M059J (cell line): ENCODE results near the gene MTMR12. TPM values are rescaled to one million over a fixed set of nuclear protein-coding genes. Genes with fewer than 3 reads are reported as not detected.
"Not testable (repeated sequence)": the region's sequence is repeated elsewhere in the genome, so short reads cannot be mapped to it uniquely, and the experiment has no call there.

Experiments
- DNase-seq: peaks from one replicate; pipeline ENCODE4 v3.0.0-alpha.2; 2012; ENCODE audit warnings: low read depth
- total RNA-seq: library from RNA; depleted of rRNA; stranded (reverse); fragments of >200 nt; shearing (Covaris generic); gene quantifications from 2 replicates; pipeline ENCODE4 v1.2.3, GENCODE V29; 2014

Gene MTMR12
- total RNA-seq, 1 experiment from 2014 or later: 19.1 TPM

DNA sequence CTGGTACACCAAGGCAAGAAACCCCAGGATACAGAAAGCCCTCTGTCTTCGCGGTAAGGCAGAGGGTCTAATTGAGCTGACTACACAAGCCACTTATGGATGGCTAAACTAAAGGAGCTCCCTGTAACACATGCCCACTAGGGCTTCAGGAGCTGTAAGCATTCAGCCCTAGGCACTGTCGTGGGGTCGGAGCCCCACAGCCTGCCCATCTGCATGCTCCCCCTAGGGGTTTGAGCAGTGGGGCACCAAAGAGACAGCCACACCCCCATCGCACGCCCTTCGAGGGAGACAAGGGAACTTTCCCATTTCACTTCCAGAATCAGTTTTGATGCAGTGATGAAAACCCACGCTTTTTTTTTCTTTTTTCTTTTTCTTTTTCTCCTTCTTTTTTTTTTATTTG, 11.0 kb upstream of the MTMR12 start:
- DNase-seq: no peak

DNA sequence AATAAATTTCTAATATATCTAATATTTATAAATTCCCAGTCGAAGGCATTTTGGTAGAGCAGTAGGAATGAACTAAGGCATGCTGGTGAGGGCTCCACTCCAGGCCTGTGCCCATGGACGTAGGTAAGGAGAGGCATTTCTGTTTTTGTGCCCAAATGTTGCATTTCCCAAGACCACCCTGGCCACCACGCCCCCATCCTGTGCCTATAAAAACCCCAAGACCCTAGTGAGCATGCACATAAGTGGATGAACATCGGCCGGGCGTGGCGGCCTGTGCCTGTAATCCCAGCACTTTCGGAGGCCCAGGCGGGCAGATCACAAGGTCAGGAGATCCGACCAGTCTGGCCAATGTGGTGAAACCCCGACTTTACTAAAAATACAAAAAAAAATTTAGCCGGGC, 10.1 kb upstream of the MTMR12 start:
- no peak for DNase-seq

DNA sequence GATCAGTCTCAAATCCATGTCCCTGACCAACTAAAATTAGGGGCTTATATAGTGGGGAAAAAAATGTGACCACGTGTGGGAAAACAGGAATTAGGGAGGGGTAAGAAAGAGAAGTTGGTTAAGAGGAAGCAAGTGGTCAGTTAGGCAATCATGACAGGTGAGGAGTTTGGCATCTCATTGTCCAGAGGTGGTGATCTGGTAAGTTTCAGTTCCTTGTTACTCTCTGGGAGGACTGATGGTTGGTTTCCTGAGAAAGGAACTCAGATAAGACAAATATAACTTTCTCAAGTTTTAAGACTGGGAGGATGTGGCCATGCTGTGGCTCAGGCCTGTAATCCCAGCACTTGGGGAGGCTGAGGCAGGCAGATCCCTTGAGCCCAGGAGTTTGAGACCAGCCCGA, 9.0 kb upstream of the MTMR12 start:
- DNase-seq: not testable (repeated sequence)

DNA sequence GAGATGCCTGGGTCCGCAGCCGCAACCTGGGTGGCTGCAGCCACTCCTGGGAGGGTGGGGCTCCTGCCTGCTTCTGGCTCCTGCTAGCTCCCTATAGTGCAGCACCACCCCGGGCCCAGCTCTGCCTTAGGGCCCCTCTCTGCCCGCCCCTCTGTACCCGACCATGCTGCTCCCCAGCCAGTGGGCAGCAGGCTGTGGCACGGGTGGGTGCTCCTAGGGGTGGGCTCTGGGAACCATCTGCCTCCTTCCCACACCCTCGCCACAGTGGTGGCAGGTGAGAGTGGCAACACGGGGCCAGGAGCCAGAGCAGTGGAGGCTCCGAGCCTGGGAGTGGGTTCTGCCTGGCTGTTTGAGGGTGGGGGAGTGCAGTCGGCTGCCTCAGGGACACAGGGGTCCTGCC, 7.8 kb upstream of the MTMR12 start:
- no peak for DNase-seq

DNA sequence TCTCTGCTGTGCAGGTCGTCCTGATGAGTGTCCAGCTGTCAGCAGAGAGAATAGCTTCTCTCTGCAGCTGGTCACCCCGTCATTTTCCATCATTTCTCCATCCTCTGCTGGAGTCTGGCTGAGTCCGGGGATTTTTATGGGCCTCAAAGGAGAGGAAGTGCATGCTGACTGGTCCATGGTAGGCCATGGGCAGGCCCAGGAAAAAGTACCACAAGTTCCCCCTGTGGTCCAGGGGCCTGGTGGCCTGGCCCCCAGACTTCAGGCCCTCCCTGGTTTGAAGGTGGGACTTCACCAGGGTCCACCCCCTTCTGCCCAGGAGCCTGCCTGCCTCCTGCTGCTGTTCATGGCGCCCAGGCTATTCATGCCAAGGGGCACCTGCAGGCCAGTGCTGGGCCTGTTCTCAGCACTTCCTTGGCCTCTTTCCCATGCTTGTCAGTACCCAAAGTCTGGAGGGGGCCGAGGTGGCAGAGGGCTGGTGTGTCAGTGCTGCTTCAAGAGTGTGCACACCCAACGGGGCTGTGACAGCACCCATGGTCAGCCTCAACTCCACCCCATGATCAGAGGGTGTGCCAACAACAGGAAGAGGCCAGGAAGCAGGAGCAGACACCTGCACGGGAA, 7.3 kb upstream of the MTMR12 start:
- no peak for DNase-seq

DNA sequence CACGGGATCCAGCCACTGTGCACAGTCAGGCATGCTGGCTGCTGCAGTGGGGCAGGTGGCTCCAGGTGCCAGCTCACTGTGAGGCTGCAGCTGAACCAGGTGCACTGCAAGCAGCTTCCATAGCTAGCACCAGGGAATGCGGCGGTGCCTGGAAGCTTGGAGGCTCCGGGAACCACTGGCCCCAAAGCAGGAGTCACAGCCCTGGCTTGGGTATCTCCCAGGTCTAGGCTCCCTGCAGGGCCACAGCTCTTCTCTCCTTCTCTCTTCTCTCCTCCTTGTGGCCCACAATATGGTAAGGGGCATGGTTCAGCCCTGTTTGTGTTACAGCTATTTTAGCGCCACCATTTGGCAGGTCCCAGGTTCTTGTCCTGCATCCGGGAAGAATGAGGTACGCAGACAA, 6.7 kb upstream of the MTMR12 start:
- no peak for DNase-seq

DNA sequence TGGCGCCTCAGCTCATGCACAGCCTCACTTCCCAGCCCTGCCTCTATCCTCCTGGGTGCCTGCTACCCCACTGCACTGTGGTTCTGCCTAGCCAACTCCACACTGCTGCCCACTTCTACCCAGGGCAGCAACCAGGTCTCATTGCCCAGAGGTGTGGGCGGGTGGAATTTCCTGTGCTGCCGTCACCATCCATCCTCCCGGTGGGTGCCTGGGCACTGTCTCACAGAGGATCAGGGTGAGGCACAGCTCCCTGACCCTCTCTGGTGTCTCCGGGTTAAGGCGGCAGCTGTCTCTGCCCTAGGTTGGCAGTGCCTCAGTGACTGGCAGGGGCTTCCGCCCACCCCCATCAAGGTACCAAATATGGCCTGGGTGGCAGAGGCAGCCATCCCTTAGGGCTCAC, 4.3 kb upstream of the MTMR12 start:
- DNase-seq: no peak

DNA sequence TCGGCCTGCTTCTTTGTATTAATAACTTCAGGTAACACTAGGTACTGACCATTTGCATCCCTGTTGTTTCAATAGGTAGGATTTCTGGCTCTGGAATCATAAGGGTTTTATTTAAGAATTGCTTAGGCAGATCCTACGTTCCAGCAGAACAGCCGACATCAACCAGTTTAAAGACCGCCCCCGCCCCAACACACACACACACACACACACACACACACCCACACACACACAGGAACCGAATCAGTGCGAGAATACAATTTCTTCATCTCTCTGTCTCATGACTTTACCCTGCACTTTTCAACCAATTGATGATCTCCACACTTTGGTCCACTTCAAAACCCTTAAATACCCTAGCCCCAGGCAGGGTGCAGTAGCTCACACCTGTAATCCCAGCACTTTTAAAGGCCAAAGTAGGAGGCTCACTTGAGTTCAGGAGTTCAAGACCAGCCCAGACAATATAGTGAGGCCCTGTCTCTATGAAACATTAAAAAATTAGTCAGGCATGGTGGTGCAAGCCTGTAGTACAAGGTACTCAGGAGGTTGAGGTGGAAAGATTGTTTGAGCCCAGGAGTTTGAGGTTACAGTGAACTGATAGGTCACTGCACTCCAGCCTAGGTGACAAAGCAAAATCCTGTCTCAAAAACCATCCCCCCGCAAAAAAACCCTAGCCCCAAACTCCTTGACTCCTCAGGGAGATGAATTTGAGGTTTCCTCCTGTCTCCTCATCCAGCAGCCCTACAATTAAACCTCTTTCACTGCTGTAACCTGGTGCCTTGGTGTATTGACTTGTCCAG, 2.7 kb upstream of the MTMR12 start:
- DNase-seq: no peak

DNA sequence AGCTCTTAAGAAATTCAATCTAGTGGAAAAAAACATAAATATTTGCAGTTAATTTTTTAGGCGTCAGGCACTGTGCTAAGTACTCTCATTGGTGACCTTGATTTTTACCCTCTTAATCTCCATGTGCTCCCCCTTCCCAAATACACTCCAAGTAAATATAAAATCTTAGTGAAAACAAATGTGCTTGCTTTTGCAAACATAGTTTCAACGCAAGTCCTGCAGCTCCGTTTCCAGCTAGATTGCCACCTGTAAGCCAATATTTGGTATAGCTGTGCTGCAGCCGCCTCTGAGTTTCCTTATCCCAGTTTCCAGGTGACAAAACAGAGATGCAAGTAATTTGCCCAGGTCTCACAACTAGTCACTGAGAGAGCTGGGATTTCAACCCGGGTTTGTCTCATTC, 1.9 kb upstream of the MTMR12 start:
- DNase-seq: no peak

DNA sequence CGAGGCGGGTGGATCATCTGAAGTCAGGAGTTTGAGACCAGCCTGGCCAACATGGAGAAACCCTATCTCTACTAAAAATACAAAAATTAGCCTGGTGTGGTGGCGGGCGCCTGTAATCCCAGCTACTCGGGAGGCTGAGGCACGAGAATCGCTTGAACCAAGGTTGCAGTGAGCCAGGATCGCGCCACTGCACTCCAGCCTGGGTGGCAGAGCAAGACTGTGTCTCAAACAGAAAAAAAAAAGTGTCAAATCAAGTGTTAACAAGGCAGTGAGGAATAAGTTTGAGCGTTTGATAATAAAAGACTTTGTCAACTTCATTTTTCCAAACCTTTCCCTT, 1.4 kb upstream of the MTMR12 start:
- not testable (repeated sequence) for DNase-seq

DNA sequence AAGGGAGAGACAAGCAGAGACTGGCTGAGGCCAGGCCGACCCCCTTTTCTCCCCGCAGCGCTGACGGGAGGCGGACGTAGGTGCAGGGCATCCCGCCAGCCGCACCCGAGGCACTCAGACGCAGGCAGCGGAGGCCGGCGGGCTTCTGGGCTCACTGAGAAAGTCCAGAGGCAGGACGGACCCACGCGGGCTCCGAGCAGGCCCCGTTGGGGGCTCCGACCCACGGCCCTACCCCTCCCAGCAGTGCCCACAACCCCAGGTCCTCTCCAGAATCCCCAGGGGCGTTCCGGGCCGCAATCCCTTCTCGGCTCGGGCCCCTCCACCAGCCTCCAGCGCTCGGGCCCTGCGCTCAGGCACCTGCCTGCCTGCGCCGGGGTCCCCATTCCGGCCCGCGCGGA, 543 bp downstream of the MTMR12 start:
- DNase-seq: peak; percentile 60

DNA sequence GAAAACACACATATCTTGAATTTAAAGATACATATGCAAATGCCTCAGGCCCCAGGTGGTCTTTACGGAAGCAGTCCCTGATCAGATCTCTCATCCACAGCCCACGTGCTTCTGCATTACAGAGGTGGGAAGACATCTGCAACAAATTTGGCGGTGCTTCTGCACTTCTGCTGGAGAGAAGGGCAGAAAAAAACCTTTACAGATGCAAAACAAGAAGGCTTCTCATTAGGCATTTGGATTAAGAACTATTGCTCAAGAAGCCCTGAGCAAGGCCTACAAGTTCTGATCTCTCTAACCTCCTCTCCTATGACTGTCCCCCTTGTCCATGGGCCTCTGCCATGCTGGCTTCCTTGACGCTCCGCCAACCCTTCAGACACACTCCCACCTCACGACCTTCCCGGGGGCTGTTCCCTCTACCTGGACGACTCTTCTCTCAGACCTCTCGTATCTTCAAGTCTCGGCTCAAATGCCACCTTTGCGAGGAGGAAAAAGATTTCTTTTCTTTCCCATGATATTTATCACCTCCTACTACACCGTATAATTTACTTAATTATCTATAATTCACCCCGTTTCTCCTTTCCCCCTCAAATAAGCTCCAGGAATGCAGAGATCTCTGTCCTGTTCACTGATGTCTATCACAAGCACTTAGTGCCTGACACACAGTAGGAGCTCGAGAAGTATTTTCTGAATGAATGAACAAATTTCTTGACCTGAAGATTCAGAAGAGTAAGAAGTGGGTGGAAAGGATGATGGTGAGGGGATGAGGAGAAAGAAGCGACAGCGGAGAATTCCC, 1.1 kb downstream of the MTMR12 start:
- DNase-seq: no peak

DNA sequence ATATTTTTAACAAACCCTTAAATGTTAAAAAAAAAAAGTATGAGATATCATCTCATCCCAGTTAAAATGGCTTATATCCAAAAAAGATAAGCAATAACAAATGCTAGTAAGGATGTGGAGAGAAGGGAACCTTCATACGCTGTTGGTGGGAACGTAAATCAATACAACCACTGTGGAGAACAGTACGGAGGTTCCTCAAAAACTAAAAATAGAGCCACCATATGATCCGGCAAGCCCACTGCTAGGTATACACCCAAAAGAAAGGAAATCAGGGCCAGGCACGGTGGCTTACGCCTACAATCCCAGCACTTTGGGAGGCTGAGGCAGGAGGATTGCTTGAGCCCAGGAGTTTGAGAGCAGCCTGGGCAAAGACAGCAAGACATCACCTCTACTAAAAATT, 3.0 kb downstream of the MTMR12 start:
- no peak for DNase-seq

DNA sequence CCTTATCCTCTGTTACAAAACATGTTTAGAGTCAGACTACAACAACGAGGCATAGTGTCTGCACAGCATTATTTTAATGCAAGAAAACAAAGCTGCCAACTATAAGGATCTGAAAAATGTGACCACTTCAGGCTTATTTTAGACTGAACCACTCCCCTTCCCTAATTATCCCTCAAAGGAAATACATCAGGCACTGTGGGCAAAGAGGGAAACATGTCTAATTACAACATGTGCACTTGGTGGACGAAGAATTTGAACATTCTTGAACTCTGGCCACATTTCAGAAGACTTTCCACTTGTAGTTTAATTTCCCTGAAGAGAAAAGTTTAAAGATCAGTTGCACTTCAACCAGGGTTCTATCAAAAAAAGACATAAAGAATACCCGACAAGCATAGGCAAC, 3.8 kb downstream of the MTMR12 start:
- DNase-seq: no peak

DNA sequence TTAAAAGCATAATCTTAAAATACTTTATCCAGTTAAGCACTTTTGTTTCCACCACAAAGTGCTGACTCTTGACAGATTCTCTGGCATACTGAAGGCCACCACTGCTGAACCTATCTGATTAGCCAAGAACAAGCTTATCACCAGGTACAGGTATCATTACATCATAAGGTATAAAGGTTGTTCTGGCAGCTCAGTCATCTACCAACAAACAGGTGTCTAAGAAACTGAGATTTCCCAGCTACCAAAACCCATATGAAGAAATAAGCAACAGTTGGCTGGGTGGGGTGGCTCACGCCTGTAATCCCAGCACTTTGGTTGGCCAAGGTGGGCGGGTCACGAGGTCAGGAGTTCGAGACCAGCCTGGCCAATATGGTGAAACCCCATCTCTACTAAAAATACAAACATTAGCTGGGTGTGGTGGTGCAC, 5.0 kb downstream of the MTMR12 start:
- DNase-seq: no peak

DNA sequence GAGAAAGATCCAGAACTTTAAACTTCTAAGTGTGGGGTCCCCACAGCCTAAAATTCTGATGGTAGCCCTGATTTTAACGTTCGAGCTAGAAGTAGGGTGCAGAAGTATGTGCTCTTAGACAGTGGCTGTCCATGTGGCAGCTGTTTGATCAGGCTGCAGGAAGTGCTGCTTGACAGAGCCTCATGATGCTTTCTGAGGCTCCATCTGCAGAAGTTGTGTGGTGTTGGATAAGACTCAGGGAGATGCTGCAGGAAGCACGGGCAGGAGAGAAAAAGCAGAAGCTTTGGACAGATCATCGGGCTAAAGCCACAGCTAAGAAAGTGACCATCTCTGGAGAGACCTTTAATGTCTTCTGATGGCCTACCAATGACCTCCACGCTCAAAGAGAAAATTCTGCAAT, 8.1 kb downstream of the MTMR12 start:
- no peak for DNase-seq

DNA sequence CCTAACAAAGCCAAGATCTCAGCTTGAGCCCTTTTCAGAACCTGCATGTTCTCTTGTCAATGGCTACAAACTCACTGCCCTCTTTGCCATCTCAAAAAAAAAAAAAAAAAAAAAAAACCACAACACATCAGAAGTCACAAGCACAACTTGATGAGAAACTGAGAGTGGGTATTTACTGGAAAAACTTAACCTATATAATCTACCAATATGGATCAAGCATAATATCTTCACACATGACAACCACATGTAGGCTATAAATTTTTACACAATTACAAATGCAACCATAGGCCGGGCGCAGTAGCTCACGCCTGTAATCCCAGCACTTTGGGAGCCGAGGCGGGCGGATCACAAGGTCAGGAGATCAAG, 9.0 kb downstream of the MTMR12 start:
- no peak for DNase-seq

DNA sequence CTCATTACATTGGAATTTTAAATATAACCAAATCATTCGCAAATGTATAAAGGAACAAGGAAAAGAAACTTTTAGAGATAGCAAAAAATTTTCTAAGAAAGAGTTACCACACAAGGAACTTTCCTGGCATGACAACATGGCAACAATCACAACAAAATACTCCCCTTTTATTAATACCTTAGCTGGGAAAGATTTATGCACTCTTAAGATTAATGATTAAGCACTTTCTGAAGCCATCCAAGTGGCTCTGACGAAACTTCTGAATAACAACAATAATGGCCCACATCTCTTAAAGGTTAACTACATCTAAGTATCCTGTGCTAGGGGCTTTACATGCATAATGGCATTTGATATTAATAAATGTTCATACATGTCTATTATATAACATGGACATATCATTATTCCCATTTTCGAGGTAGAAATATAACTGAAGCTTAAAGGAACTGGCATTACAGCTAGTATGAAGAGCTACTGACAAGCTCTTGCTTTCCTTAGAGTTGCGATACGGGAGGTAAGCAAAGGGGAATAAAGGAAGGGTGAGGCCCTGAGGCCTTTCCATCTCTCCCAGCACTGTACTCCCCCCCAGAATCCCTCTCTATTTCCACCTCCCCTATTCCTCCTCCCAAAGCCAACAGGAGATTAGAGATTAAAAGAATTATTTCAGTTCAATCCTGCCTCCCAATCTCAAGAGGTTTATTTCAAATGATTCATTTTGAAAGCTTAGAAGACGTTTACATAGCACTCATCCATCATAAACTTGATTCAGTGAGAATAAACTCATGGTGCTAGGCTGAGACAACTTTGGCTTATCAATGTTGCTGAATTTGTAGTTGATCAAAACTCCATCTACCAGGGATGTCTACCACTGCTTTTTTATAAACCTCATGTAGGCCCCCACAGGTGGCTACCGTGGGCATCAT, 9.6 kb downstream of the MTMR12 start:
- no peak for DNase-seq

DNA sequence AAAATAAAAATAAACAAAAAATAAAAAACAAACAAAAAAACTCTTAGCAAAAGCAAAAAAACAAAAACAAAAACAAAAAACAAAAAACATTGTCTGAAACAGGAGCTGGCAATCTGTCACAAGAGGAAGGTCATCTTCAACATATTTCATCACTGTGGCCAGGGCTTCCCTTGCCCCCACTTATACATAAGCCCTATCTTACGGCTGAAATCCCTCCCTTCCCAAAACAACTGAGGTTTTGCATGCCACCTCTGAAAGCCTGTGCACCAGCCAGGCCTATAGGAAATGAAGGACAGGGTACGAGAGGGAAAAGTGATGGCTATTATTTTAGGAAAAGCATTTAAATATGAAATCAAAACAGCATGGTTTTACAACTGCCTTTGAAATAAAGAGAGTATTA, 10.8 kb downstream of the MTMR12 start:
- no peak for DNase-seq

DNA sequence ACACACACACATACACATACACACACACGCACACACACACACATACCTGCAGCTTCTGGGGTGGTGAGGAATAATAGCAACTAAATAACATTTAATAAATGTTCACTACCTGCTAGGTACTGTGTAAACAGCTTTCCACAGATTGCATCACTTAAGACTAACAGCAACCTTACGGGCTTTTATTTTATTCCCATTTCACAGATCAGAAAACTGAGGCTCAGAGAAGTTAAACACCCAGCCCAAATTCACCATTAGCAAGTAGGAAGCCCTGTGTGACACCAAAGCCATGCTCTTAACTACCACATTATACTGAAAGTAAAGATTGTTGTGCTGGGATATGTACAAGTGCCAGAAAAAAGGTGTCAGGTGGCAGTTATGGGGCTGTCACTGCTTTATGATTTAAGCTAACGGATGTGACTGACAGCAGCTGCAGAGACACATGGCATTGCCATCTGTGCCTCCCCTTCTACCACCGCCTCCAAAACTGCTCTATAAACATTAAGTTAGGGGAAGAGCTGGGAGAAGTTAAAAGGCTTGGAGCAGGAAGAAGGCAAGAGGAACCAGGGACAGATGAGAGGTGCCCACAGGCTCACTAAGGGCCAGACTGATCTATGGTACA, 13.6 kb downstream of the MTMR12 start:
- DNase-seq: no peak

DNA sequence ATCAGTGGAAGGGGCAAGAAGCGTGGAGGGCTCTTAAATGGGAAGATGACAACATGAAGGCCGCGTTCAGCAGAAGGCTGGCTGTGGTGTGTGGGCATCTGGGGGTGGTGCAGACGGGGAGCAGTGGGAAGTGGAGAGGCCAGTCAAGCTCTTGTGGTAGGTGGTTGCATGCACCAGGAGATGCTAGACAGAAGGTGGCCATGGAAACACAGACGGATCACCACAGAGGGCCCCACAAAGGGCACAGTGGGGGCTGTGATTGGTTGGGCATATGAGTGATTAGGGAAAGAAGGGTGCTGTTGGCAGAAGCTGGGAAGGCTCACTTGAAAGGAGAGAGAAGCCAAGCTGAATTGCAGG, 14.7 kb downstream of the MTMR12 start:
- peak; percentile 18 for DNase-seq
